Measurements from ENCODE around the gene C9orf57.
"Not testable (repeated sequence)": the region's sequence is repeated elsewhere in the genome, so short reads cannot be mapped to it uniquely, and the experiment has no call there.

Gene C9orf57

GRCh38 chr9:72023596-72023995 lies 36.8 kb downstream of the C9orf57 start:
- DNase-seq (ENCODE audit: low spot score) = no peak

DNA sequence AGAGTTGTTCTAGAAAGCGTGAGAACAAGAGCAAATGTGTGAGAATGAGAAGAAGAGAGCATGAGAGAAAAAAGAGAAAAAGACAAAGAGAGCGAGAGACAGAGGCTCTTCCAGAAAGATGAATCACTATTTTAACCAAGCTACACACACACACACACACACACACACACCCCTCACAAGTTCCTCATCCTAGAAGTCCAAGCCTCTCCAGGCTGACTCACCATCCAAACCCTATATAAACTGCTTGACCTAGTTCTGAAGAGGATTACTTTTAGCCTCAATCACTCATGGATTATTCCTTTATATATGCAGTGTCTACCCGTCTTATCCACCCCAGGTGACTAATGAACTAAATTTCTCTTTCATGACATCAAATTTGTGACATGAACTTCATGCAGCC lies 37.6 kb downstream of the C9orf57 start:
- no peak for DNase-seq (ENCODE audit: low spot score)

- DNase-seq (ENCODE audit: low spot score) = no peak
Observed at GRCh38 chr9:72013292-72013760, 47.1 kb downstream of the C9orf57 start.

DNA sequence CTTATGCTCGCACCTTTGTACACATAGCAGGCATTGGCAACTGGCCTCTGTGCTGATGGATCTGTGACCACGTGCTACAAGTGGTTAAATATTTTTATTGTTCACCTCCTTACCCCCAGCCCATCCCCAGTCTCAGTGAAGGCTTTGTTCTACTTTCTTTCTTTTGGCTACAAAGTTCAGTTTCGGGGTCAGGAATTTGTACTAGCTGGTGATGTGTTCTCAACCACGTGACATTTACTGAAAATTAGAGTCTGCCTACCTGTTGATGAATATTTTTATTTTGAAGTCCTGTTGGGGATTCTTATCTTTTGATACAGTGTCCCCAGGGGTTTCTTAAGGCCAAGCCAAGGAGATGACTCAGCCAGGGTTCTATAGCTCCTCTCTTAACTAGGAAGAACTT lies 47.8 kb downstream of the C9orf57 start:
- no peak for DNase-seq (ENCODE audit: low spot score)

DNA sequence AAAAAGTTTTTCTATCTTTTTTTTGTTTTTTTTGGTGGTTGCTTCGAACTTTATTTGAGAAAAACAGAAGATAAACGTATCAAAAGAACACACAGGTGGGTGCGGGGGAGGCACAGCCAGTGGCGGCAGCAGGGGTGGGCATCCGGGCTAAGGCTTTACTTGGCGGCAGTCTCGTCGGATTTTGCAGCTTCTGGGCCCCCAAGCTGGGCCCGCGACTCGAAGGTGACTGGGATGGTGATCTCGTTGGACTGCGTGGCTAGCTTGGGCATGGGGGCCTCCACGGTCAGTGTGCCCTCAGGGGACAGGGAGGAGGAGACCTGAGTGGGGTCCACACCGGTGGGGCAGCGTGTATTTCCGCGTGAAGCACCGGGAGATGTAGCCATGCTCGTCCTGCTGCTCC lies 52.7 kb downstream of the C9orf57 start:
- DNase-seq (ENCODE audit: low spot score) = not testable (repeated sequence)

- DNase-seq (ENCODE audit: low spot score) = no peak
Observed at GRCh38 chr9:72006501-72006900, 53.9 kb downstream of the C9orf57 start.

GRCh38 chr9:72005451-72005850 lies 55.0 kb downstream of the C9orf57 start:
- DNase-seq (ENCODE audit: low spot score) = no peak

Data from CD4-positive, alpha-beta T cell treated with Interleukin-2 at 100 ng/mL for 4 hours (primary cell).